Neuron (in vitro differentiated cells): ENCODE data around the gene ATP2B1.

Experiments
- H2AFZ ChIP-seq: one replicate; pipeline ENCODE4 v1.6.1; 2013; ENCODE audit warnings: low read depth, mild to moderate bottlenecking, inconsistent platforms, low read length, moderate library complexity
- H3K27me3 ChIP-seq: one replicate; pipeline ENCODE4 v1.6.1; 2013; ENCODE audit warnings: low read length; ENCODE audit not compliant: insufficient read depth
- H3K36me3 ChIP-seq: one replicate; pipeline ENCODE4 v1.6.1; 2013; ENCODE audit warnings: low read length; ENCODE audit not compliant: insufficient read depth
- H3K4me1 ChIP-seq: one replicate; pipeline ENCODE4 v1.6.1; 2013; ENCODE audit warnings: low read length; ENCODE audit not compliant: insufficient read depth
- H3K4me3 ChIP-seq: 2 replicates; pipeline ENCODE4 v1.5.1; 2013; ENCODE audit warnings: mild to moderate bottlenecking, low read length, moderate library complexity
- H3K9me3 ChIP-seq: one replicate; pipeline ENCODE4 v1.6.1; 2013; ENCODE audit warnings: low read length

ATP2B1 gene

GRCh38 chr12:89657066-89657465, 51.6 kb downstream of the ATP2B1 start:
- H3K4me1 ChIP-seq, result peaks cover 5% of the 10 kb centered on the region
- H3K4me3 ChIP-seq, result no peak overlapping the region
- H3K27me3 ChIP-seq, result no peaks in the 10 kb centered on the region
- no peaks in the 10 kb centered on the region for H3K9me3 ChIP-seq
- H3K36me3 ChIP-seq, result peaks cover 2% of the 10 kb centered on the region
- no peak overlapping the region for H2AFZ ChIP-seq

GRCh38 chr12:89655841-89656240, 52.8 kb downstream of the ATP2B1 start:
- Histone ChIP-seq H3K4me1 (peaks cover 2% of the 10 kb centered on the region), H3K9me3 (no peaks in the 10 kb centered on the region), H3K27me3 (no peaks in the 10 kb centered on the region), H2AFZ (no peak overlapping the region), H3K4me3 (no peak overlapping the region), H3K36me3 (peaks cover 2% of the 10 kb centered on the region)

DNA sequence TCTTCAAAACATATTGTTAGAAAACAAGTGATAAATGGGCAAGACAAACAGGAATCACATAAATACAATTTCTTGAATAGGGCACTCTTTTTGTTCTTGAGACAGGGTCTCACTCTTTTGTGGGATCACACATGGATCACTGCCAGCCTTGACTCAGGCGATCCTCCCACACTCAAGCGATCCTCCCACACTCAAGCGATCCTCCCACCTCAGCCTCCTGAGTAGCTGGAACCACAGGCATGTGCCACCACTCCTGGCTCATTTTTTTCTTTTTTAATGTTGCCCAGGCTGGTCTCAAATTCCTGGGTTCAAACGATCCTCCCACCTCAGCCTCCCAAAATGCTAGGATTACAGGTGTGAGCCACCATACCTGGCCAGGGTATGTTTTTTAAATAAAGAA, 57.4 kb downstream of the ATP2B1 start:
- Histone ChIP-seq H3K36me3 (peaks cover 5% of the 10 kb centered on the region), H2AFZ (no peak overlapping the region), H3K27me3 (no peaks in the 10 kb centered on the region), H3K9me3 (no peaks in the 10 kb centered on the region), H3K4me3 (no peak overlapping the region), H3K4me1 (peaks cover 8% of the 10 kb centered on the region)

- Histone ChIP-seq H3K36me3 (peaks cover 5% of the 10 kb centered on the region), H3K4me3 (no peak overlapping the region), H3K9me3 (no peaks in the 10 kb centered on the region), H2AFZ (no peak overlapping the region), H3K27me3 (no peaks in the 10 kb centered on the region), H3K4me1 (peaks cover 15% of the 10 kb centered on the region)
Observed at GRCh38 chr12:89650239-89650638, 58.4 kb downstream of the ATP2B1 start.

GRCh38 chr12:89649820-89650219, 58.8 kb downstream of the ATP2B1 start:
- peaks cover 3% of the 10 kb centered on the region for H3K36me3 ChIP-seq
- H2AFZ ChIP-seq, result no peak overlapping the region
- H3K27me3 ChIP-seq, result no peaks in the 10 kb centered on the region
- no peaks in the 10 kb centered on the region for H3K9me3 ChIP-seq
- H3K4me1 ChIP-seq, result peaks cover 17% of the 10 kb centered on the region
- no peak overlapping the region for H3K4me3 ChIP-seq

- H2AFZ ChIP-seq, result no peak overlapping the region
- peaks cover 3% of the 10 kb centered on the region for H3K36me3 ChIP-seq
Observed at GRCh38 chr12:89649139-89649538, 59.5 kb downstream of the ATP2B1 start.

GRCh38 chr12:89648211-89648930, 60.3 kb downstream of the ATP2B1 start:
- peaks cover 3% of the 10 kb centered on the region for H3K36me3 ChIP-seq
- peaks cover 17% of the 10 kb centered on the region for H3K4me1 ChIP-seq
- H3K9me3 ChIP-seq, result no peaks in the 10 kb centered on the region
- H3K27me3 ChIP-seq, result no peaks in the 10 kb centered on the region
- no peak overlapping the region for H3K4me3 ChIP-seq
- no peak overlapping the region for H2AFZ ChIP-seq

More at GRCh38 chr12:89649139-89649538, 59.5 kb downstream of the ATP2B1 start:
- Histone ChIP-seq H3K9me3 (no peaks in the 10 kb centered on the region), H3K4me1 (peaks cover 17% of the 10 kb centered on the region), H3K4me3 (no peak overlapping the region), H3K27me3 (no peaks in the 10 kb centered on the region)

DNA sequence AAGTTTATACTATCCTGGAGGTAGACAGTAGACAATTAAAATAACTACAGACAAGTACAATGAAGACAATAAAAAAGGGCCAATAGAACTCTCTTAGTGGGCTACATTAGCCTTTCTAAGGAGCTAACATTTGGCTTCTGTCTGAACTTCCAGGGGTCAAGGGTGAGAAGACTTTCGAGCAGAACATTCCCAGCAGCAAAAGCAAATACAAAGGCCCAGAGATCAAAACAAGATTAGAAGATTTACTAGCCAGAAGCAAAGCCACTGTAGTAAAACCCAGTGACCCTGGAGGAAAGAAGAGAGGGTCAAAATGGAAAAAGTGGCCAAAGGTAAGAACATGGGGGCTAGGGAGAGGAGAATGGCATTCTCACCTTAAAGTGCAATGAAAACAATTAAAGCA, 63.2 kb downstream of the ATP2B1 start:
- Histone ChIP-seq H2AFZ (no peak overlapping the region), H3K4me3 (no peak overlapping the region), H3K27me3 (no peaks in the 10 kb centered on the region), H3K36me3 (peaks cover 6% of the 10 kb centered on the region), H3K4me1 (peaks cover 17% of the 10 kb centered on the region), H3K9me3 (no peaks in the 10 kb centered on the region)

DNA sequence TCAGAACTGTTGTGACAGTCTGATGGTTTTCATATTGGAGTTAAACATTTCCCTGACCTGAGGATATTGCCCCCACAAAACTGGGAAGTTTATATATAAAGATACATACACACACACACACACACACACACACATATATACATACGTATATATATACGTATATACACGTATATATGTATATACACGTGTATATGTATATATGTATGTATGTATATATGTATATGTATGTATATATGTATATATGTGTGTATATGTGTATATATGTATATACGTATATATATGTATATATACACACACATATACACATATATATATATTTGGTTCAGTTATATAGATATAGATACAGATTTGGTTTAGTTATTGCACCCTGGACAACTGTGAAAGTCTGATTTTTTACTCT, 65.7 kb downstream of the ATP2B1 start:
- no peak overlapping the region for H2AFZ ChIP-seq
- no peaks in the 10 kb centered on the region for H3K9me3 ChIP-seq
- peaks cover 3% of the 10 kb centered on the region for H3K36me3 ChIP-seq
- H3K4me3 ChIP-seq, result no peak overlapping the region
- peaks cover 15% of the 10 kb centered on the region for H3K4me1 ChIP-seq
- no peaks in the 10 kb centered on the region for H3K27me3 ChIP-seq

GRCh38 chr12:89636776-89637160, 71.9 kb downstream of the ATP2B1 start:
- Histone ChIP-seq H3K4me1 (no peaks in the 10 kb centered on the region), H3K36me3 (peaks cover 14% of the 10 kb centered on the region), H2AFZ (no peak overlapping the region), H3K9me3 (no peaks in the 10 kb centered on the region), H3K27me3 (no peaks in the 10 kb centered on the region), H3K4me3 (no peak overlapping the region)

GRCh38 chr12:89636052-89636775, 72.4 kb downstream of the ATP2B1 start:
- Histone ChIP-seq H2AFZ (no peak overlapping the region), H3K4me3 (no peak overlapping the region), H3K9me3 (no peaks in the 10 kb centered on the region), H3K27me3 (no peaks in the 10 kb centered on the region), H3K4me1 (no peaks in the 10 kb centered on the region), H3K36me3 (peaks cover 17% of the 10 kb centered on the region)

DNA sequence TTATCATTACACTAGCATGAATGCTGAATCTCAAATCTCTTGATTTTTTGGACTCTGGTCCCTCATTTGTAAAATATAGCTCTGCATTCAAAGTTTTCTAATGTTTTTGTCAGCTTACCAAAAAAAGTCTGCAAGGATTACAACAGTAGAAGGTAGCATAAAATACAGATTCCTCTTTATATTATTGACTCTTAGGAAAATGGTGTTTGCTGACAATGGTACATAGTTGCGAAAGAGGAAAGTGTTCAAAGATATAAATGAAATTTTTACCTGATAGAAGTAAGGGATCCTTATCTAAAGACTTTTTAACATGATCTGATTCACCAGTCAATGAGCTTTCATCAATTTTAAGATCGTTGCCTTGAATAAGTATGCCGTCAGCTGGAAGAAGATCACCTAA, 74.1 kb downstream of the ATP2B1 start:
- H3K27me3 ChIP-seq, result no peaks in the 10 kb centered on the region
- H3K36me3 ChIP-seq, result peaks cover 21% of the 10 kb centered on the region
- H3K9me3 ChIP-seq, result no peaks in the 10 kb centered on the region
- no peak overlapping the region for H3K4me3 ChIP-seq
- H2AFZ ChIP-seq, result no peak overlapping the region
- H3K4me1 ChIP-seq, result no peaks in the 10 kb centered on the region

- no peak overlapping the region for H3K4me3 ChIP-seq
- H3K36me3 ChIP-seq, result peaks cover 33% of the 10 kb centered on the region
- no peak overlapping the region for H2AFZ ChIP-seq
- H3K4me1 ChIP-seq, result no peaks in the 10 kb centered on the region
- H3K27me3 ChIP-seq, result no peaks in the 10 kb centered on the region
- no peaks in the 10 kb centered on the region for H3K9me3 ChIP-seq
Observed at GRCh38 chr12:89632778-89633177, 75.9 kb downstream of the ATP2B1 start.
